ENCODE results near the gene TTC22. TPM values are rescaled to one million over a fixed set of nuclear protein-coding genes. Genes with fewer than 3 reads are reported as not detected.

TTC22 gene
- total RNA-seq, 1 donor from 2014 or later = not detected

GRCh38 chr1:54744696-54745095, 56.4 kb downstream of the TTC22 start:
- H4K20me1 ChIP-seq (ENCODE audit: low read depth) = no peaks in the 10 kb centered on the region
- TF ChIP-seq EZH2 (IDR thresholded peaks at IDR 0.05) = no peak
- no peak for TF ChIP-seq CTCF (IDR thresholded peaks at IDR 0.05)
- no peaks in the 10 kb centered on the region for H3F3A ChIP-seq (ENCODE audit: low read depth)
- Mint-ChIP-seq H3K27me3 (ENCODE audit: insufficient read depth, low read depth) (peaks cover 9% of the 10 kb centered on the region), H3K4me3 (no peak overlapping the region), H3K36me3 (peaks cover 12% of the 10 kb centered on the region), H3K27ac (no peak overlapping the region), H3K4me1 (no peaks in the 10 kb centered on the region), H3K9me3 (peaks cover 4% of the 10 kb centered on the region)
- no peaks in the 10 kb centered on the region for H3K9me3 ChIP-seq (ENCODE audit: low read depth)
- no peak overlapping the region for H3K4me2 ChIP-seq
- H3K79me2 ChIP-seq (ENCODE audit: low read depth) = no peaks in the 10 kb centered on the region
- no peak overlapping the region for H3K27ac ChIP-seq
- no peak overlapping the region for H2AFZ ChIP-seq (replicated peaks)
- DNase-seq (ENCODE audit: low spot score) = no peak
- H3K36me3 ChIP-seq = no peaks in the 10 kb centered on the region
- H3K9ac ChIP-seq = no peak overlapping the region
- H3K4me1 ChIP-seq = no peaks in the 10 kb centered on the region
- no peaks in the 10 kb centered on the region for H3K27me3 ChIP-seq
- H3K4me3 ChIP-seq = no peak overlapping the region

DNA sequence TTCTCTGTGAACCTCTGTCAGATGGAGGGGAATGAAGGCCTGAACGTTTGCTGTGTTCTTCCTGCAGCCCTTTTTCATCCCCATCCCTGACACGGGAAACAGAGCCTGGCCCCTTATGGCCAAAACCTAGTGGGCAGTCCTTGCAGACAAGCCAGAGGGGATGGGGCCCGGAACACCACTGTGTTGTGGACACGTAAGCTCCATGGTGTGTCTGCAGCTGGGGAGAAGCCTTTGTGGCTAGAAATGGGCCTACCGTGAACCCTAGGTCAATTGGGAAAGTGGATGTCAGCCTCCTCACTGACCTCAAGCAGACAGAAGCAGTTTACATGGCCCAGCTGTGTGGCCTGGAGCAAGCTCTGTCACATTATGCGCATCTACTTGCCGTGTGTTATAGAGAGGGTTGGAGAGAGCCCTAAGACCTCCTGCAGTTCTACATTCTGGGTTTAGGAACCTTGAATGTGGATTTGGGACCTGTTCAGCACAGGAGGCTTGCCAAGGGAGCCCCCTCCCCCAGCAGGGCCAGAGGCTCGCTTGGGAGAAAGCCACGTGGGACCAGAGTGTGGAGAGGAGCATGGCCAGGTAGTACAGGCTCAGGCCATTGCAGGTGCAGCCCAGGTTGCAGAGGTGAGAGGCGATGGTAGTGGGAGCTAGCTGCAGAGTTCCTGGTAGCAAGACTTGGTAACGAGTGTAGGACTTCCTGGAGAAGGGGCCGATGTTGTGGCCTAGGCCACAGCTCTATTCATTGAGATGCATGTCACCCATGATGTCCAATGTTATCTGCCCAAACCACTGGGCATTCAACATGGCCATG, 57.5 kb downstream of the TTC22 start:
- Histone ChIP-seq H3K4me3 (no peak overlapping the region), H3K4me2 (no peak overlapping the region), H3K36me3 (no peaks in the 10 kb centered on the region), H4K20me1 (ENCODE audit: low read depth) (no peaks in the 10 kb centered on the region), H3K27ac (no peak overlapping the region), H3K9me3 (ENCODE audit: low read depth) (no peaks in the 10 kb centered on the region), H3K9ac (no peak overlapping the region), H3K27me3 (no peaks in the 10 kb centered on the region), H3F3A (ENCODE audit: low read depth) (no peaks in the 10 kb centered on the region), H2AFZ (replicated peaks) (no peak overlapping the region), H3K79me2 (ENCODE audit: low read depth) (no peaks in the 10 kb centered on the region), H3K4me1 (no peaks in the 10 kb centered on the region)
- Mint-ChIP-seq H3K4me3 (no peak overlapping the region), H3K36me3 (peaks cover 14% of the 10 kb centered on the region), H3K4me1 (no peaks in the 10 kb centered on the region), H3K27me3 (ENCODE audit: insufficient read depth, low read depth) (peaks cover 7% of the 10 kb centered on the region), H3K27ac (no peak overlapping the region), H3K9me3 (peaks cover 4% of the 10 kb centered on the region)
- no peak for DNase-seq (ENCODE audit: low spot score)
- TF ChIP-seq EZH2 (IDR thresholded peaks at IDR 0.05) (no peak), CTCF (IDR thresholded peaks at IDR 0.05) (no peak), EZH2phosphoT487 (IDR thresholded peaks at IDR 0.05) (no peak)

DNA sequence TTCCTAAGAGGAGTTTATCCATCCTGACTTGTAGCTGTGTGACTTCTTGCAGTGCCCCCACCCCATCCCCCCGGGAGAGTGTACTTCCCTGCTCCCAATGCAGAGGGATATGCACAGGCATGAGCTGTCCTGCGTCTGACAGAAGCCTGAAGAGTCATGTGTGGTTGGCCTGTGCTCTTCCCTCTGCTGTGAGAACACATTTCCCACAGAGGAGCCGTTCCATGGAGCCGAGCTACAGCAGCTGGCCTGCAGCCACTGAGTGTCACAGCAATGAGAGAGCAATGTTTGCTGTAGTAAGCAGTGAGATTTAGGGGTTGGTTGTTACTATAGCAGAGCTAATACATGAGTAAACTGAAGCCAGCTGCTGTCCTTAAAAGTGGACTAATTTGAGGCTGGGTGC, 58.8 kb downstream of the TTC22 start:
- H3K4me2 ChIP-seq = no peak overlapping the region
- no peaks in the 10 kb centered on the region for H3K9me3 ChIP-seq (ENCODE audit: low read depth)
- H3K4me1 ChIP-seq = no peaks in the 10 kb centered on the region
- no peaks in the 10 kb centered on the region for H3K36me3 ChIP-seq
- Mint-ChIP-seq H3K4me3 (no peak overlapping the region), H3K27me3 (ENCODE audit: insufficient read depth, low read depth) (peaks cover 7% of the 10 kb centered on the region), H3K27ac (no peak overlapping the region), H3K9me3 (peaks cover 4% of the 10 kb centered on the region), H3K4me1 (no peaks in the 10 kb centered on the region), H3K36me3 (peaks cover 18% of the 10 kb centered on the region)
- no peaks in the 10 kb centered on the region for H3K27me3 ChIP-seq
- no peaks in the 10 kb centered on the region for H4K20me1 ChIP-seq (ENCODE audit: low read depth)
- no peak overlapping the region for H2AFZ ChIP-seq (replicated peaks)
- no peaks in the 10 kb centered on the region for H3K79me2 ChIP-seq (ENCODE audit: low read depth)
- no peak overlapping the region for H3K27ac ChIP-seq
- no peak overlapping the region for H3K9ac ChIP-seq
- H3F3A ChIP-seq (ENCODE audit: low read depth) = no peaks in the 10 kb centered on the region
- no peak for DNase-seq (ENCODE audit: low spot score)
- no peak overlapping the region for H3K4me3 ChIP-seq
- TF ChIP-seq EZH2phosphoT487 (IDR thresholded peaks at IDR 0.05) = no peak
- no peak for TF ChIP-seq EZH2 (IDR thresholded peaks at IDR 0.05)
- TF ChIP-seq CTCF (IDR thresholded peaks at IDR 0.05) = no peak

All from neural progenitor cell (in vitro differentiated cells).